K562 (cell line): ENCODE results near the gene TRIM32. TPM values are rescaled to one million over a fixed set of nuclear protein-coding genes. Genes with fewer than 3 reads are reported as not detected.

ENCODE experiments used
- ATAC-seq: fragments of 200-7000 bp; cut with Tn5 transposase; 3 replicates; pipeline ENCODE4 v1.9.1; 2020; ENCODE audit warnings: moderate library complexity
- BruUV-seq: library from RNA; stranded (reverse); fragments of 400-500 nt; replicated peaks from 2 replicates; lab custom pipeline; 2021; lab: Mats Ljungman, UMichigan
- CTCF ChIA-PET: fragments of 300-600 bp; formaldehyde crosslinking; extraction: SDS; loops from one replicate; lab custom pipeline; 2021; ENCODE audit warnings: low intra/inter-chr PET ratio; lab: Yijun Ruan, JAX
- POLR2A ChIA-PET: fragments of 300-600, 350-650 bp; sonication (Branson Sonifier 250); formaldehyde crosslinking; extraction: SDS; loops from one replicate; lab custom pipeline; 2021; ENCODE audit warnings: antibody characterized with exemption, inconsistent platforms; lab: Yijun Ruan, JAX
- DNase-seq, 4 experiments: peaks; one replicate each; pipeline versions ENCODE4 v3.0.0 to v3.0.0-alpha.2; 2011 to 2018; ENCODE audit warnings: low spot score in 3 of 4, mixed read lengths in 3 of 4; ENCODE audit errors: extremely low read depth in 1 of 4
- FAIRE-seq: peaks from 2 replicates; lab custom pipeline; 2011; peaks lifted over from hg19 to GRCh38; lab: Jason Lieb, UNC
- H2AFZ ChIP-seq: 2 replicates; pipeline ENCODE4 v1.6.0; 2011; ENCODE audit warnings: low read depth, low read length, control low read depth, inconsistent platforms
- H3K27ac ChIP-seq: fragments of 200-600 bp; 3 replicates; pipeline ENCODE4 v1.8.0; 2011; ENCODE audit warnings: low read depth, mild to moderate bottlenecking, control low read depth, inconsistent platforms, low read length, moderate library complexity, mixed read lengths; ENCODE audit errors: extremely low read depth
- H3K27me3 ChIP-seq, 2 experiments: fragments of 300-600 bp in 1 of 2; 2 replicates in 1 of 2; 3 replicates in 1 of 2; pipeline versions ENCODE4 v1.6.0 to v1.8.0; 2011; ENCODE audit warnings: inconsistent platforms in 2 of 2, low read length in 2 of 2, mild to moderate bottlenecking in 1 of 2, mixed read lengths in 1 of 2, moderate library complexity in 1 of 2; ENCODE audit not compliant: control insufficient read depth in 2 of 2, insufficient read depth in 2 of 2
- H3K36me3 ChIP-seq: fragments of 300-600 bp; 3 replicates; pipeline ENCODE4 v1.8.0; 2011; ENCODE audit warnings: mild to moderate bottlenecking, low read length, inconsistent platforms; ENCODE audit not compliant: control insufficient read depth, insufficient read depth
- H3K4me1 ChIP-seq, 2 experiments: fragments of 200-600 bp in 1 of 2; replicated peaks in 1 of 2; 2 replicates in 1 of 2; 3 replicates in 1 of 2; pipeline versions ENCODE4 v1.5.1 to v1.8.0; 2011; ENCODE audit warnings: inconsistent platforms in 2 of 2, low read length in 2 of 2, mild to moderate bottlenecking in 1 of 2, mixed read lengths in 1 of 2, moderate library complexity in 1 of 2; ENCODE audit not compliant: control insufficient read depth in 2 of 2, insufficient read depth in 2 of 2
- H3K4me2 ChIP-seq: 2 replicates; pipeline ENCODE4 v1.6.1; 2011; ENCODE audit warnings: low read length, control low read depth, inconsistent platforms, mixed read lengths; ENCODE audit not compliant: insufficient read depth
- H3K4me3 ChIP-seq: fragments of 200-600 bp; sonication (generic), shearing (Covaris generic); 2 replicates; pipeline ENCODE4 v1.5.1; 2016; ENCODE audit warnings: control low read depth, inconsistent platforms
- H3K79me2 ChIP-seq: fragments of 200-600 bp; 3 replicates; pipeline ENCODE4 v1.8.0; 2011; ENCODE audit warnings: low read length, inconsistent platforms; ENCODE audit not compliant: control insufficient read depth, insufficient read depth
- H3K9ac ChIP-seq, 2 experiments: 2 replicates each; pipeline versions ENCODE4 v1.6.0 to v1.6.1; 2011; ENCODE audit warnings: low read depth in 2 of 2, low read length in 2 of 2, control low read depth in 1 of 2, inconsistent platforms in 1 of 2, mild to moderate bottlenecking in 1 of 2, mixed read lengths in 1 of 2; ENCODE audit not compliant: insufficient read depth in 1 of 2
- H3K9me1 ChIP-seq: one replicate; pipeline ENCODE4 v1.6.0; 2011; ENCODE audit warnings: inconsistent platforms, mild to moderate bottlenecking, low read length, moderate library complexity; ENCODE audit not compliant: control insufficient read depth, insufficient read depth
- H3K9me3 ChIP-seq: replicated peaks from 2 replicates; pipeline ENCODE4 v1.5.1; 2011; ENCODE audit warnings: low read depth, low read length, inconsistent platforms; ENCODE audit not compliant: control insufficient read depth, insufficient read depth
- H4K20me1 ChIP-seq: replicated peaks from 2 replicates; pipeline ENCODE4 v1.6.1; 2011; ENCODE audit warnings: low read length, inconsistent platforms, mixed read lengths; ENCODE audit not compliant: control insufficient read depth, insufficient read depth
- ATF3 ChIP-seq, 2 experiments: fragments of 450-650 bp in 1 of 2; sonication (generic) in 1 of 2; formaldehyde crosslinking in 1 of 2; IDR thresholded peaks in 1 of 2; conservative IDR thresholded peaks in 1 of 2; 2 replicates each; pipeline versions ENCODE4 v1.6.1 to v1.8.1; 2016 to 2023; ENCODE audit warnings: mild to moderate bottlenecking in 2 of 2, moderate library complexity in 2 of 2, inconsistent platforms in 1 of 2, missing genetic modification reagents in 1 of 2
- NFRKB ChIP-seq: fragments of 450-650 bp; IDR thresholded peaks from 2 replicates; pipeline ENCODE4 v1.6.1; 2016; ENCODE audit warnings: low read depth
- SOX6 ChIP-seq: fragments of 450-650 bp; IDR thresholded peaks from 2 replicates; pipeline ENCODE4 v1.6.1; 2014; ENCODE audit warnings: mild to moderate bottlenecking
- STAT6 ChIP-seq: sonication (generic); formaldehyde crosslinking; IDR thresholded peaks from 2 replicates; pipeline ENCODE4 v1.8.1; 2023; ENCODE audit warnings: mild to moderate bottlenecking, missing genetic modification reagents
- TAF7 ChIP-seq: fragments of 450-650 bp; IDR thresholded peaks from 2 replicates; pipeline ENCODE4 v1.6.1; 2016; ENCODE audit warnings: missing genetic modification characterization, missing compliant biosample characterization
- TAL1 ChIP-seq: fragments of 450-650 bp; IDR thresholded peaks from 2 replicates; pipeline ENCODE4 v1.6.1; 2016; ENCODE audit warnings: mild to moderate bottlenecking
- TRIM28 ChIP-seq: fragments of 450-650 bp; IDR thresholded peaks from 2 replicates; pipeline ENCODE4 v1.6.1; 2017
- USF1 ChIP-seq: sonication (generic); formaldehyde crosslinking; IDR thresholded peaks from 2 replicates; pipeline ENCODE4 v1.9.0; 2022; ENCODE audit warnings: mild to moderate bottlenecking, missing genetic modification reagents
- ZBTB9 ChIP-seq: fragments of 450-650 bp; formaldehyde crosslinking; IDR thresholded peaks from 2 replicates; pipeline ENCODE4 v1.4.0; 2020; ENCODE audit warnings: mild to moderate bottlenecking, moderate library complexity
- ZNF133 ChIP-seq: fragments of 250-450 bp; sonication (Bioruptor Pico); IDR thresholded peaks from 2 replicates; pipeline ENCODE4 v1.4.0; 2020; ENCODE audit warnings: mild to moderate bottlenecking
- WGBS: fragments of 100-300 bp; shearing (Covaris generic); methylation state at CpG from one replicate; pipeline ENCODE4 v1.1.6; 2016; ENCODE audit warnings: low coverage, mixed read lengths; ENCODE audit not compliant: insufficient coverage; ENCODE audit errors: missing lambda C conversion rate; 5-methylcytosine and 5-hydroxymethylcytosine counted together
- in situ Hi-C: fragments of 300-500 bp; cut with MboI; formaldehyde crosslinking; loops from 4 replicates; pipeline ENCODE4 v1.15.0; 2018; ENCODE audit warnings: inconsistent platforms, mixed read lengths
- intact Hi-C: fragments of 100-400 bp; cut with micrococcal nuclease; formaldehyde crosslinking; loops from 2 replicates; pipeline ENCODE4 v1.14.2; 2022
- polyA plus RNA-seq, 8 experiments: library from polyadenylated mRNA; depleted of rRNA in 4 of 8; stranded (reverse) in 5 of 8; unstranded in 3 of 8; fragments of >200 nt; fragmentation: Nextera tagmentation in 2 of 8; fragmentation: Illumina TruSeq in 1 of 8; extraction: Ambion mirVana in 2 of 8; extraction: Trizol in 1 of 8; gene quantifications; 2 replicates each; pipeline versions ENCODE4 v1.2.1 to v1.2.3, GENCODE V29; 2011 to 2014; ENCODE audit warnings: inconsistent platforms in 1 of 8, missing spikeins in 1 of 8
- total RNA-seq, 7 experiments: library from RNA; depleted of rRNA in 6 of 7; stranded (reverse); fragments of >200 nt in 6 of 7; fragmentation: Illumina TruSeq in 2 of 7; extraction: Trizol in 2 of 7; gene quantifications; 2 replicates each; pipeline versions ENCODE4 v1.2.1 to v1.2.3, GENCODE V29; 2011 to 2021; ENCODE audit warnings: low replicate concordance in 1 of 7

The TRIM32 gene
- total and polyA plus RNA-seq, 9 of the 15 experiments (the other 6 are each of a cell fraction or from before 2014, with no cell fraction given), result 3.5 to 9.4 (median 5.9) TPM

GRCh38 chr9:116736399-116737151 lies 49.5 kb downstream of the TRIM32 start:
- DNase-seq (peak in 1 of 4 experiments; percentile 11), ATAC-seq (peak; percentile 34), FAIRE-seq (no peak)
- Histone ChIP-seq H3K27me3 (no peaks in the 10 kb centered on the region), H3K4me3 (no peak overlapping the region), H3K27ac (no peak overlapping the region), H3K4me2 (no peak overlapping the region), H3K4me1 (no peaks in the 10 kb centered on the region), H3K36me3 (no peaks in the 10 kb centered on the region), H3K9me3 (no peaks in the 10 kb centered on the region), H3K79me2 (no peaks in the 10 kb centered on the region), H4K20me1 (no peaks in the 10 kb centered on the region), H2AFZ (no peak overlapping the region)
- WGBS, result 10% methylated on average over 6 of the region's 8 CpGs
- POLR2A ChIA-PET, result interaction anchor here (0.6 kb wide), 1 partner anchor 631 kb away, joined by 3 read pairs; no protein-coding TSS in a partner anchor
- CTCF ChIA-PET, result interaction anchor here (1.8 kb wide), 1 partner anchor 124 kb away, joined by 5 read pairs; no protein-coding TSS in a partner anchor
- in situ Hi-C loops, result loop anchor here (10.0 kb wide), 1 partner anchor 118 kb away; no protein-coding TSS in a partner anchor
- no TSS peak for BruUV-seq
- TF ChIP-seq TRIM28, result no peak
- TF ChIP-seq TAL1, result no peak
- no peak for TF ChIP-seq ZNF133 (CRISPR knock-in tag)
- TF ChIP-seq SOX6, result no peak
- TF ChIP-seq USF1 (CRISPR knock-in tag), result no peak
- no peak for TF ChIP-seq ATF3 (IDR thresholded peaks at IDR 0.05)
- no peak for TF ChIP-seq ATF3 (CRISPR knock-in tag; conservative IDR thresholded peaks at IDR 0.05)
- TF ChIP-seq NFRKB, result no peak
- TF ChIP-seq ZBTB9 (CRISPR knock-in tag), result no peak
- no peak for TF ChIP-seq TAF7 (tag)
- no peak for TF ChIP-seq STAT6 (CRISPR knock-in tag)
- TF ChIP-seq, all 486 proteins: peak for 0
- no peak overlapping the region for H3K9ac ChIP-seq
- no peaks in the 10 kb centered on the region for H3K9me1 ChIP-seq
- intact Hi-C loops, result loop anchor here (1.0 to 10.0 kb wide), 2 partner anchors 124 to 678 kb away; partner anchors contain the start of gene ASTN2
